ENCODE results near the gene TREML2.
A peak's percentile ranks its signal among the peaks of the same experiment; 100 is the strongest.

Gene TREML2

DNA sequence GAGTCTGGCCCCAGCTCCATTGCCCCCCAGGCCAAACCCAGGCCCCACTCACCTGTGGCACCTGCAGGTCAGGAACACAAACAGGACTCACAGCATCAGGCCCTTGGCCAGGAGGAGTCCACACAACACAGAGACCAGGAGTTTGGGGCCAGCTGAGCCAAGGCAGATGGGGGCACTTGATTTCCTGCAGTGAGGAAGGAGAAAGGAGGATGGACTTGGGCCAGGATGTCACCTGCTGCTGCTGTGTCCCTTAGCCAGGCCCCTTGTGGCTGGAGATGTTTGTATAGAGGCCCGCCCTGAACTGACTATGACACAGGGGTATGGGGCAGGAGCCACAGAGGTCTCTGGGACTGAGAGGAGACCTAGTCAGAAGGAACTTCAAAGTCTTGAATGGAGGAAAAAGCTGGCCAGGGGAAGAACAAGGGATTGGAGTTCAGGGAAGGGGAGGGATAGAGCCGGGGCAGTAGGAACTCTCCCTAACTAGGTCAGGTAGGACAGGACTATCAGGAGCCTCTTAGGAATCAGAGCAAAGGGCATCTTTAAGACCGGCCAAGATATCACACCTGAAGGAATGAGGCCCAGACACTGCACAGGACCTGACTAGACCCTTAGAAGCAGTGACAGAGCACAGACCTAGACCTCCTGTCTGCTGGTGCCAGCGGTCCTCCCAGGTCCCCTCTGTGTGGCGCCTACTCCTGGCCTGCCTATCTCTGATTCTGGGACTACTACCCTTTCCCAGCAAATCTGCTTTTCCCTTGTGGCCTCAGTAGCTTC is 8.8 kb upstream of the TREML2 start:
- Histone ChIP-seq H3K4me3 (ENCODE audit: insufficient read depth, low read depth, low read length, poor library complexity, severe bottlenecking) (no peak overlapping the region), H3K9me3 (ENCODE audit: control insufficient read depth, low read length) (peaks cover 6% of the 10 kb centered on the region), H3K27ac (ENCODE audit: insufficient read depth, low read length, poor library complexity, severe bottlenecking) (no peak overlapping the region), H3K4me1 (ENCODE audit: control insufficient read depth, insufficient read depth, low read length, poor library complexity, severe bottlenecking) (no peaks in the 10 kb centered on the region), H3K36me3 (ENCODE audit: control insufficient read depth, insufficient read depth, low read length) (no peaks in the 10 kb centered on the region), H3K27me3 (replicated peaks; ENCODE audit: control insufficient read depth, insufficient read depth, low read length, poor library complexity, severe bottlenecking) (no peaks in the 10 kb centered on the region)
- no peak for DNase-seq

DNA sequence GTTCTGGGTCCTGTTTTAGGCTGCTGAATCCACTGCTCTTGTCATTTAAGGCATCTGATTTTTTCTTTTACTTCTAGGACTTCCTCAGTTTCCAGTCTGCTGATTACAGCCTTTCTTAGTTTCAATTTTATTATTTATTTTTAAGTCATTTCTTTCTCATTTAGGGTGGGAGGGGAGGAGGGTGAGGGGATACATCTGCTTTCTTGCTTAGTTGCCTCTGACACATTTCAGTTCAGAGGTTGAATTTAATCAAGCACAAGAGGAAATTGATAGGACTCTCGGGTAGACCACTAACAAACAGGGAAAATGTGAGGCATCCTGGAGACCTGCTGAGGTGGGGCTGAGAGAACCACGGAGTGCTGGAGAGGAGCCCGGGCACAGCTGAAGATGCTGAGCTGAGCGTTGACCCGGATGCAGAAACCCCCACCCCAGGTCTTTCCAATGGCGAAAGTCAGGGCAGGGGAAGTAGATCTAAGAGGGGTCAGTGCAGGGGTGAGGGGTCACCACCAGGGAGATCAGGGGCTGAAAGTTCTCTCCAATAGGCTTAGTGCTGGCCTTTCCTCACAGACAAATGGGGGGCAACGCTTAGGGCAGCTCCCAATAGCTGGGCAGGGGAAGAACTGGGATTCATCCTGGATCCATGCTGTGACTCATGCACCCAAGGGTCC is 7.6 kb upstream of the TREML2 start:
- no peaks in the 10 kb centered on the region for H3K27me3 ChIP-seq (replicated peaks; ENCODE audit: control insufficient read depth, insufficient read depth, low read length, poor library complexity, severe bottlenecking)
- H3K4me3 ChIP-seq (ENCODE audit: insufficient read depth, low read depth, low read length, poor library complexity, severe bottlenecking): no peak overlapping the region

DNA sequence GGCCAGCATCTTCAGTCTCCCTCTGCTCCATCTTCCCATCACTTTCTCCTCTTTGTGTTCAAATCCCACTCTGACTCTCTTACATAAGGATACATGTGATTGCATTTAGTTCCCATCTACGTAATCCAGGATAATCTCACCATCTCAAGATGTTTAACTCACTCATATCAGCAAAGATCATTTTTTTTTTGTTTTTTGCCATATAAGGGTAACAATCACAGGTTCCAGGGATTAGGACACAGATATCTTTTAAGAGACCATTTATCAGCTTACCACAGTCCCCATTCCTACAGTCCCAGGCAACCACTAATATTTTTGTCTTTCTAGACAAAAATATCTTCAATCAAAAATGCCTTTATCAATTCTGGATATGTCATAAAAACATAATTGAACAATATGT is 3.2 kb upstream of the TREML2 start:
- Histone ChIP-seq H3K27me3 (replicated peaks; ENCODE audit: control insufficient read depth, insufficient read depth, low read length, poor library complexity, severe bottlenecking) (no peaks in the 10 kb centered on the region), H3K4me1 (ENCODE audit: control insufficient read depth, insufficient read depth, low read length, poor library complexity, severe bottlenecking) (peaks cover 42% of the 10 kb centered on the region), H3K36me3 (ENCODE audit: control insufficient read depth, insufficient read depth, low read length) (no peaks in the 10 kb centered on the region), H3K9me3 (ENCODE audit: control insufficient read depth, low read length) (no peaks in the 10 kb centered on the region), H3K4me3 (ENCODE audit: insufficient read depth, low read depth, low read length, poor library complexity, severe bottlenecking) (no peak overlapping the region), H3K27ac (ENCODE audit: insufficient read depth, low read length, poor library complexity, severe bottlenecking) (no peak overlapping the region)
- no peak for DNase-seq

More for the DNA sequence above, 7.6 kb upstream of the TREML2 start:
- Histone ChIP-seq H3K4me1 (ENCODE audit: control insufficient read depth, insufficient read depth, low read length, poor library complexity, severe bottlenecking) (no peaks in the 10 kb centered on the region), H3K36me3 (ENCODE audit: control insufficient read depth, insufficient read depth, low read length) (no peaks in the 10 kb centered on the region), H3K9me3 (ENCODE audit: control insufficient read depth, low read length) (no peaks in the 10 kb centered on the region), H3K27ac (ENCODE audit: insufficient read depth, low read length, poor library complexity, severe bottlenecking) (no peak overlapping the region)
- no peak for DNase-seq

DNA sequence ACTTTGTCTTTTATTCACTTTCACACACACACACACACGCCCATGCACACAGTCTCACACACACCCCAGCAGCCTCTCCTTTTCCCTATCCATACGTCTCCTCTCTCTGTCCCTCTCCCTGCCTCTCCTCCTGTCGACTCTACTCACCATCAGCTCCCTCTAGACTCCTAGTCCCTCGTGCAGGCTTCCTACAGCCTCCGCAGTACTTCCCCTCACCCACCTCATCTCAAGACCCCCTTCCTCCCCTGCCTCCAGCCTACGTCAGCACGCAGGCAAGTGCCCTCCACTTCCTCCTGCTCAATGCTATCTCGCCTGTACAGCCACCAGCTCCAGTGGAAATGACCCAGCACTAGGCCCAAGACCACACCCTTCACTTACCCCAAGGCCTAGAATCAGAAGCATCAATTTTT is 820 bp upstream of the TREML2 start:
- Histone ChIP-seq H3K36me3 (ENCODE audit: control insufficient read depth, insufficient read depth, low read length) (no peaks in the 10 kb centered on the region), H3K4me3 (ENCODE audit: insufficient read depth, low read depth, low read length, poor library complexity, severe bottlenecking) (no peak overlapping the region), H3K4me1 (ENCODE audit: control insufficient read depth, insufficient read depth, low read length, poor library complexity, severe bottlenecking) (peaks cover 45% of the 10 kb centered on the region), H3K27me3 (replicated peaks; ENCODE audit: control insufficient read depth, insufficient read depth, low read length, poor library complexity, severe bottlenecking) (no peaks in the 10 kb centered on the region), H3K27ac (ENCODE audit: insufficient read depth, low read length, poor library complexity, severe bottlenecking) (peak overlapping the region; percentile 72), H3K9me3 (ENCODE audit: control insufficient read depth, low read length) (no peaks in the 10 kb centered on the region)
- no peak for DNase-seq

DNA sequence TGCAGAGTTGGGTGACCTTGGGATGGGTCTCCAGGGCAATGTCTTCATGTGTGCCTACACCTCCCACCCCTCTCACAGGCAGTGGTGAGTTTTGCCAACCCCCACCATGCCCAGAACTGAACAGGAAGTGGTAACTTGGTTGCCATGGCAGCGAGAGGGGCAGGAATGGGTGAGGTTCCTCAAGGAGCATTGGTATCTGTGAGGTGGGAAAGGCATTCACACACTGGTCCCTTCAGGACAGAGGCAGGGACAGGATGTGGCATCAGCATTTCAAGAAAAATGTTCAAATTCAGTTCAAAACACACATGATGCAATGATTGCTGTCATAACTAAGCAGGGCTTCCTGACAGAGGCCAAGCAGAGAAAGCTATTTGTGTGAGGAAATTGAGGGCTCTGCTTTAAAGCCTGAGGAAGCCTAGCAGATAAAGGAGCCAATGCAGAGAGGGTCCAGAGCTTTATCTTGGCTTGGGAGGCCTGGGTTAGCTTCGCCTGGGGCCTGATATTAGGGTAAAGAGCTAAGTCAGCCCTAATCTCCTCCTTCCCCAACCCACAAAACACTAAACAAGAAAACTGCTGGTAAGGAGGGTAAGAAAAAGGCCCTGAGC is 551 bp downstream of the TREML2 start:
- peak overlapping the region; percentile 72 for H3K27ac ChIP-seq (ENCODE audit: insufficient read depth, low read length, poor library complexity, severe bottlenecking)
- peaks cover 45% of the 10 kb centered on the region for H3K4me1 ChIP-seq (ENCODE audit: control insufficient read depth, insufficient read depth, low read length, poor library complexity, severe bottlenecking)
- peak overlapping the region; percentile 35 for H3K4me3 ChIP-seq (ENCODE audit: insufficient read depth, low read depth, low read length, poor library complexity, severe bottlenecking)

DNA sequence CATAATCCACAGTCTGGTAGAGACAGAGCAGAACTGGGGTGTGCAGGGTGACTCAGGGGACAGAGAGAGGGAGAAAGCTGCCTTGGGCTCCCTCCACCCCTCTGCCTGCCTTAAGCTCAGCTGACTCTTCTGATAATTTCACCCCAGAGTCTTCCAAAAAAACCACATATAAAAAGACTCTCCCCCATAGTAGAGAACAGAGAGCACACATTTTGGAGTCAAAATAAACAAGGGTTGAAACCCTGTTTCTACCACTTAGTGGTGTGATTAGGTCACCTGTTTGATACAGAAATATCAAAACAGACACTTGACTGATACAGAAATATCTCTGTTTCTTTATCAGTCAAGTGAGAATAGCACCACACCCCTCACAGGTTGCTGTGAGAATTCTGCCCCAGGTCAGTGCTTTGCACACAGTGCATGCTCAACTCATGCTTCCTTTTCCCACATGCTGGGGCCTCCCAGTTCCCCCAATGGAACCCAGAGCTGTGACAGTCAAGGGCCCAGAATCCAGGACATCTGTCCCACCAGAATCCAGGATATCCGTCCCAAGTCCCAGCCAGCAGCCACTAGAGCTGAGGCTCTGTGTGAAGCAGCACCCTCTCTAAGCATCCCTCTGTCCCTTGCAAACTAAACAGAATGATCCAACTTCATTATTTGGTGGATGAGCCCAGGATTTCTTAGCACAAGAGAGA is 1.2 kb downstream of the TREML2 start:
- DNase-seq: no peak
- Histone ChIP-seq H3K36me3 (ENCODE audit: control insufficient read depth, insufficient read depth, low read length) (peaks cover under 1% of the 10 kb centered on the region), H3K4me3 (ENCODE audit: insufficient read depth, low read depth, low read length, poor library complexity, severe bottlenecking) (no peak overlapping the region), H3K27me3 (replicated peaks; ENCODE audit: control insufficient read depth, insufficient read depth, low read length, poor library complexity, severe bottlenecking) (no peaks in the 10 kb centered on the region), H3K4me1 (ENCODE audit: control insufficient read depth, insufficient read depth, low read length, poor library complexity, severe bottlenecking) (peaks cover 45% of the 10 kb centered on the region), H3K9me3 (ENCODE audit: control insufficient read depth, low read length) (no peaks in the 10 kb centered on the region), H3K27ac (ENCODE audit: insufficient read depth, low read length, poor library complexity, severe bottlenecking) (peak overlapping the region; percentile 72)

More for the DNA sequence above, 551 bp downstream of the TREML2 start:
- H3K36me3 ChIP-seq (ENCODE audit: control insufficient read depth, insufficient read depth, low read length): no peaks in the 10 kb centered on the region
- DNase-seq: peak; percentile 12 to 25 (median 18)
- no peaks in the 10 kb centered on the region for H3K9me3 ChIP-seq (ENCODE audit: control insufficient read depth, low read length)
- H3K27me3 ChIP-seq (replicated peaks; ENCODE audit: control insufficient read depth, insufficient read depth, low read length, poor library complexity, severe bottlenecking): no peaks in the 10 kb centered on the region

DNA sequence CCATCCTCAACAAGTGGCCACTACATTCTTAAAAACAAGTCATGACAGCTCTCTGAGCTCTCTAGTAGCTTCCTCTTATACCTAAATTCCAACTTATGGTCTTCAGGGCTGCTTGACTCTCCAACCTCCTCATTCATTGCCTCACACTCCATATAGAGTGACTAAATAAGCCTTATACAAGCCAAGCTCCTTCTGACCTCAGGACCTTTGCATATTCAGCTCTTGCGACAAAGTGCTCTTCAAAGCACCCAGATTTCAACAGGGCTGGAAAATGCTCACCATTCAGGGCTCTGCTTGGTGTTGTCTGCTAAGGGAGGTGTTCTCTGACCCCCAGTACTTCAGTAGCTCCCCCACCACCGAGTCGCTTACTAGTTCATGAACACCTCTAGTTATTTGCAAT is 3.7 kb downstream of the TREML2 start:
- no peak for DNase-seq
- Histone ChIP-seq H3K4me1 (ENCODE audit: control insufficient read depth, insufficient read depth, low read length, poor library complexity, severe bottlenecking) (peaks cover 33% of the 10 kb centered on the region), H3K27me3 (replicated peaks; ENCODE audit: control insufficient read depth, insufficient read depth, low read length, poor library complexity, severe bottlenecking) (no peaks in the 10 kb centered on the region), H3K4me3 (ENCODE audit: insufficient read depth, low read depth, low read length, poor library complexity, severe bottlenecking) (no peak overlapping the region), H3K9me3 (ENCODE audit: control insufficient read depth, low read length) (no peaks in the 10 kb centered on the region), H3K36me3 (ENCODE audit: control insufficient read depth, insufficient read depth, low read length) (peaks cover 7% of the 10 kb centered on the region), H3K27ac (ENCODE audit: insufficient read depth, low read length, poor library complexity, severe bottlenecking) (no peak overlapping the region)

DNA sequence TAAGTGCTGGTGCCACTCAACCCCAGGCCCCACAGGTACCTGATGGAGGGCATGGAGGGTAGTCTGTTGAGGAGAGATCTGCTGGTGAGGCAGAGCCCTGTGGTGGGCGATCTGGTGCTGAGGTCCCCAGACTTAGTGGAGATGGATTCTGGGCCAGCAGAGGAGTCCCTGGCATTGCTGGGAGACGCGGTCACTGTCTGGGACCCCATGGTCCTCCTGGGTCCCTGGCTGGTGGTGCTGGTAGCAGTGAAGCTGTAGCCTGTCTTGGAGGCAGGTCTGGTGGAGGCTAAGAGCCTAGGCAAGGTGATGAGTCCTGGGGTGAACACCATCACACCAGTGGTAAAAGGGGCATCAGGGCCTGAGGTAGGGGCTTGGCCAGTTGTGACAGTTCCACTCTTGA is 6.6 kb downstream of the TREML2 start:
- Histone ChIP-seq H3K27me3 (replicated peaks; ENCODE audit: control insufficient read depth, insufficient read depth, low read length, poor library complexity, severe bottlenecking) (no peaks in the 10 kb centered on the region), H3K36me3 (ENCODE audit: control insufficient read depth, insufficient read depth, low read length) (peaks cover 7% of the 10 kb centered on the region)
- no peak for DNase-seq

DNA sequence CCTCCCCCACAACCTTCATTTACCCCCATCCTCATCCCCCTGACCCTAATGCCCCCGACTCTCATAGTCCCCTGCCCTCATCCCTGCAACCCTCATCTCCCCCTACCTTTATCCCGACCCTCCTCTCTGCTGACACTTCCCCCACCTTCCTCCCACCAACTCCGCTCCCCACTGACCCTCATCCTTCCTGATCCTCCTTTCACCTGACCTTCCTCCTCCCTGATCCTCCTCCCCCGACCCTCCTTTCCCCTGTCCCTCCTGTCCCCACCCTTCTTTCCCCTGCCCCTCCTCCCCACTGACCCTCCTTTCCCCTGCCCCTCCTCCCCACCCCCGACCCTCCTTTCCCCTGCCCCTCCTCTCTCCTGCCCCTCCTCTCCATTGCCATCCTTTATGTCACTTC is 7.1 kb downstream of the TREML2 start:
- no peaks in the 10 kb centered on the region for H3K9me3 ChIP-seq (ENCODE audit: control insufficient read depth, low read length)
- DNase-seq: no peak
- no peak overlapping the region for H3K27ac ChIP-seq (ENCODE audit: insufficient read depth, low read length, poor library complexity, severe bottlenecking)
- peaks cover 7% of the 10 kb centered on the region for H3K36me3 ChIP-seq (ENCODE audit: control insufficient read depth, insufficient read depth, low read length)
- no peak overlapping the region for H3K4me3 ChIP-seq (ENCODE audit: insufficient read depth, low read depth, low read length, poor library complexity, severe bottlenecking)
- peaks cover 6% of the 10 kb centered on the region for H3K4me1 ChIP-seq (ENCODE audit: control insufficient read depth, insufficient read depth, low read length, poor library complexity, severe bottlenecking)
- H3K27me3 ChIP-seq (replicated peaks; ENCODE audit: control insufficient read depth, insufficient read depth, low read length, poor library complexity, severe bottlenecking): no peaks in the 10 kb centered on the region

More for the DNA sequence above, 6.6 kb downstream of the TREML2 start:
- H3K27ac ChIP-seq (ENCODE audit: insufficient read depth, low read length, poor library complexity, severe bottlenecking): no peak overlapping the region
- no peak overlapping the region for H3K4me3 ChIP-seq (ENCODE audit: insufficient read depth, low read depth, low read length, poor library complexity, severe bottlenecking)
- peaks cover 11% of the 10 kb centered on the region for H3K4me1 ChIP-seq (ENCODE audit: control insufficient read depth, insufficient read depth, low read length, poor library complexity, severe bottlenecking)
- no peaks in the 10 kb centered on the region for H3K9me3 ChIP-seq (ENCODE audit: control insufficient read depth, low read length)
